Dedifferentiated amniotic fluid mesenchymal stem cell (primary cell): Measurements from ENCODE around the gene NHLRC1.
"Not testable (repeated sequence)": the region's sequence is repeated elsewhere in the genome, so short reads cannot be mapped to it uniquely, and the experiment has no call there.

ENCODE experiments used
- DNase-seq: peaks from one replicate; pipeline ENCODE4 v3.0.0-alpha.2; 2016; ENCODE audit errors: extremely low spot score

NHLRC1 gene

GRCh38 chr6:18122128-18123093 is at the start of gene NHLRC1:
NHLRC1 (minus strand) TSS chr6:18122677; CDS start chr6:18122606, 71 bp downstream.
- peak; percentile 80 for DNase-seq

GRCh38 chr6:18171871-18172270 is 49.4 kb upstream of the NHLRC1 start:
- no peak for DNase-seq

- no peak for DNase-seq
These were observed 45.8 kb upstream of the NHLRC1 start for GRCh38 chr6:18168264-18168663.

GRCh38 chr6:18166312-18167036 is 44.0 kb upstream of the NHLRC1 start:
- DNase-seq: peak; percentile 69

GRCh38 chr6:18165751-18166150 is 43.3 kb upstream of the NHLRC1 start:
- no peak for DNase-seq

GRCh38 chr6:18162401-18162800 is 39.9 kb upstream of the NHLRC1 start:
- no peak for DNase-seq

GRCh38 chr6:18161431-18161830 is 39.0 kb upstream of the NHLRC1 start:
- no peak for DNase-seq

GRCh38 chr6:18160911-18161310 is 38.4 kb upstream of the NHLRC1 start:
- no peak for DNase-seq

GRCh38 chr6:18155864-18156421 is 33.5 kb upstream of the NHLRC1 start:
- DNase-seq: no peak

GRCh38 chr6:18155150-18155863 is 32.8 kb upstream of the NHLRC1 start, which contains the start of gene KDM1B:
KDM1B (plus strand) TSS chr6:18155422; CDS start chr6:18159896, 4,474 bp downstream.
- peak; percentile 96 for DNase-seq

- no peak for DNase-seq
These were observed 32.2 kb upstream of the NHLRC1 start, which contains the start of gene TPMT for GRCh38 chr6:18154507-18155149. TPMT (minus strand) TSS chr6:18155077; CDS start chr6:18149127, 5,950 bp downstream.

- no peak for DNase-seq
These were observed 30.8 kb upstream of the NHLRC1 start for GRCh38 chr6:18153311-18153703.

GRCh38 chr6:18151801-18152200 is 29.3 kb upstream of the NHLRC1 start:
- DNase-seq: no peak

- not testable (repeated sequence) for DNase-seq
These were observed 28.9 kb upstream of the NHLRC1 start for GRCh38 chr6:18151391-18151790.

GRCh38 chr6:18148304-18149025 is 26.0 kb upstream of the NHLRC1 start:
- peak; percentile 51 for DNase-seq

GRCh38 chr6:18147616-18148015 is 25.1 kb upstream of the NHLRC1 start:
- DNase-seq: no peak

GRCh38 chr6:18147160-18147559 is 24.7 kb upstream of the NHLRC1 start:
- DNase-seq: no peak

GRCh38 chr6:18142591-18142861 is 20.0 kb upstream of the NHLRC1 start:
- no peak for DNase-seq

GRCh38 chr6:18141805-18142590 is 19.5 kb upstream of the NHLRC1 start:
- no peak for DNase-seq
